Neuronal stem cell (in vitro differentiated cells): Measurements from ENCODE around the gene ZBTB42.
A peak's percentile ranks its signal among the peaks of the same experiment; 100 is the strongest.

Experiments
- DNase-seq: peaks from one replicate; pipeline ENCODE4 v3.0.0-alpha.2; 2013; ENCODE audit warnings: low spot score
- H2AFZ ChIP-seq: one replicate; pipeline ENCODE4 v1.6.1; 2013; ENCODE audit warnings: mild to moderate bottlenecking, low read length, inconsistent platforms
- H2AK5ac ChIP-seq: 2 replicates; pipeline ENCODE4 v1.6.1; 2013; ENCODE audit warnings: low read depth, mild to moderate bottlenecking, inconsistent platforms, low read length, moderate library complexity, mixed read lengths
- H2BK120ac ChIP-seq: 2 replicates; pipeline ENCODE4 v1.6.1; 2013; ENCODE audit warnings: low read depth, mild to moderate bottlenecking, inconsistent platforms, low read length, moderate library complexity, mixed read lengths
- H2BK12ac ChIP-seq: one replicate; pipeline ENCODE4 v1.6.1; 2013; ENCODE audit warnings: low read length, inconsistent platforms
- H2BK15ac ChIP-seq: 2 replicates; pipeline ENCODE4 v1.6.1; 2013; ENCODE audit warnings: mild to moderate bottlenecking, low read length, inconsistent platforms, mixed read lengths
- H2BK5ac ChIP-seq: one replicate; pipeline ENCODE4 v1.6.1; 2013; ENCODE audit warnings: inconsistent platforms, mild to moderate bottlenecking, low read length, moderate library complexity
- H3K14ac ChIP-seq: one replicate; pipeline ENCODE4 v1.6.1; 2013; ENCODE audit warnings: low read length, inconsistent platforms
- H3K18ac ChIP-seq: 2 replicates; pipeline ENCODE4 v1.6.1; 2013; ENCODE audit warnings: low read length, inconsistent platforms
- H3K23ac ChIP-seq: 2 replicates; pipeline ENCODE4 v1.6.1; 2013; ENCODE audit warnings: low read depth, mild to moderate bottlenecking, mixed read lengths, low read length, inconsistent platforms; ENCODE audit not compliant: poor library complexity
- H3K27ac ChIP-seq: replicated peaks from 3 replicates; pipeline ENCODE4 v1.5.1; 2013; ENCODE audit warnings: low read length, inconsistent platforms
- H3K27me3 ChIP-seq, 3 experiments: 2 replicates each; pipeline ENCODE4 v1.6.1; 2013; ENCODE audit warnings: low read length in 3 of 3, mild to moderate bottlenecking in 2 of 3, inconsistent platforms in 1 of 3, low read depth in 1 of 3, mixed read lengths in 1 of 3, moderate library complexity in 1 of 3; ENCODE audit not compliant: control insufficient read depth in 3 of 3, insufficient read depth in 3 of 3
- H3K36me3 ChIP-seq, 2 donors: replicated peaks in 1 of 2; 2 replicates each; pipeline ENCODE4 v1.6.1; 2013; ENCODE audit warnings: low read length in 2 of 2; ENCODE audit not compliant: control insufficient read depth in 2 of 2, insufficient read depth in 2 of 2
- H3K4ac ChIP-seq: 2 replicates; pipeline ENCODE4 v1.6.1; 2013; ENCODE audit warnings: inconsistent platforms, mild to moderate bottlenecking, low read length, moderate library complexity
- H3K4me1 ChIP-seq, 2 donors: 1 replicate in 1 of 2; 2 replicates in 1 of 2; pipeline ENCODE4 v1.6.1; 2013; ENCODE audit warnings: low read length in 2 of 2, low read depth in 1 of 2; ENCODE audit not compliant: control insufficient read depth in 2 of 2, insufficient read depth in 1 of 2
- H3K4me2 ChIP-seq: one replicate; pipeline ENCODE4 v1.6.1; 2013; ENCODE audit warnings: mild to moderate bottlenecking, low read length, inconsistent platforms; ENCODE audit not compliant: insufficient read depth, poor library complexity, severe bottlenecking
- H3K4me3 ChIP-seq, 2 donors: 2 replicates each; pipeline ENCODE4 v1.5.1; 2013; ENCODE audit warnings: low read length in 2 of 2, mild to moderate bottlenecking in 2 of 2, inconsistent platforms in 1 of 2, moderate library complexity in 1 of 2
- H3K79me1 ChIP-seq: one replicate; pipeline ENCODE4 v1.6.1; 2013; ENCODE audit warnings: low read depth, mild to moderate bottlenecking, inconsistent platforms, low read length, moderate library complexity
- H3K9ac ChIP-seq: one replicate; pipeline ENCODE4 v1.6.1; 2013; ENCODE audit warnings: mild to moderate bottlenecking, low read depth, low read length, inconsistent platforms; ENCODE audit not compliant: poor library complexity
- H3K9me3 ChIP-seq, 2 donors: replicated peaks in 1 of 2; 2 replicates each; pipeline versions ENCODE3 to v1.6.1; 2013; ENCODE audit warnings: low read length in 2 of 2, mild to moderate bottlenecking in 2 of 2, inconsistent platforms in 1 of 2, low read depth in 1 of 2, mixed read lengths in 1 of 2, moderate library complexity in 1 of 2; ENCODE audit not compliant: control insufficient read depth in 2 of 2, insufficient read depth in 1 of 2
- H4K8ac ChIP-seq: one replicate; pipeline ENCODE4 v1.6.1; 2013; ENCODE audit warnings: low read depth, mild to moderate bottlenecking, inconsistent platforms, low read length, moderate library complexity
- H4K91ac ChIP-seq: one replicate; pipeline ENCODE4 v1.6.1; 2013; ENCODE audit warnings: low read length, low read depth, mild to moderate bottlenecking, inconsistent platforms; ENCODE audit not compliant: poor library complexity
- WGBS, 2 donors: extraction: QIAGEN DNeasy Blood & Tissue Kit; methylation state at CpG; one replicate each; pipeline ENCODE4 v1.1.7; 2013; ENCODE audit warnings: missing lambda C conversion rate in 2 of 2, mixed read lengths in 1 of 2; ENCODE audit not compliant: insufficient read length in 2 of 2, insufficient replicate concordance in 1 of 2; ENCODE audit errors: extremely low coverage in 2 of 2; 5-methylcytosine and 5-hydroxymethylcytosine counted together

The ZBTB42 gene

DNA sequence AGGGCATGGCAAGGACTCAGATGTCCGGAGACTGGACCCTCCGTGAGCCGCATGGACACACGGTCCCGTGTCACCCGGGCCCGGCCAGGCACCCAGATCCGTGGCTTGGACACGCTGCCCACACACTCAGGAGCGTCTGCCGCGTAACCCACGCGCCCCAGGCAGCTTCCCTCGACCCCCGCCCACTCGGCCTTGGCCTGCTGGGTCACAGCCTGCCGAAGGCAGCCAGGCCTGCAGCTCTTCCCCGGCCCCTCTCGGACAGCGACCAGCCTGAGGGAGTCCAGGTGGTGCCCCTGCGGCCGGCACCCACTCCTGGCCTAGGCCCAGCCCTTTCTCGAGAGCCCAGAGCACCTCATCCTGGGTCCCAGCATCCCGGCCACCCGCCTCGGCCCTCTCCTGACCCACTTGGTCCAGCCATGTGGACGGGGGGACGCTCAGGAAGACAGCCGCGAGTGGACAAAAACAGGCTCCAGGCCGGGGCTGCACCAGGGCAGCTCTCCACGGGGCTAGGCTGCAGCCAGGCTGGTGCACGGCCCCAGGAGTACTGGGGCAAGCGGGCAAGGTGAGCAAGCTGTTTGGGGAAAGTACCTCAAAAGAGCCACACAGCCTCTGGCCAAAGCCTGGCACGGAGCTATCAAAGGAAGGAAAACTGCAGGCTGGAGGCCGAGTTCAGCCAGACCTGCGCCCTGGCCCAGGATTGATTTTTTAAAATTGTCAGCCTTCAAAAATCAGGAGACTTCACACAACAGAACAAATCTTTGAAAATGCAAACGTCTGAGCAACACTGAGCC, 11.8 kb upstream of the ZBTB42 start:
- no peak overlapping the region for H2AFZ ChIP-seq
- no peak overlapping the region for H4K91ac ChIP-seq
- H2AK5ac ChIP-seq: no peak overlapping the region
- H3K23ac ChIP-seq: no peak overlapping the region
- peaks cover 17 to 86% of the 10 kb centered on the region in 2 donors for H3K36me3 ChIP-seq
- H3K4me1 ChIP-seq: peaks cover 9 to 10% of the 10 kb centered on the region in 2 donors
- peak overlapping the region; percentile 53 for H2BK5ac ChIP-seq
- H3K79me1 ChIP-seq: peaks cover 48% of the 10 kb centered on the region
- no peak overlapping the region for H3K18ac ChIP-seq
- H3K27ac ChIP-seq: no peak overlapping the region
- no peaks in the 10 kb centered on the region for H3K9me3 ChIP-seq
- no peak for DNase-seq
- no peak overlapping the region for H2BK120ac ChIP-seq
- H4K8ac ChIP-seq: no peak overlapping the region
- H2BK12ac ChIP-seq: no peak overlapping the region
- no peak overlapping the region for H3K4me3 ChIP-seq
- H2BK15ac ChIP-seq: no peak overlapping the region
- peak overlapping the region; percentile 4 for H3K9ac ChIP-seq
- no CpG with 5 or more reads among the region's 39 CpGs for WGBS, 2 donors
- H3K14ac ChIP-seq: no peak overlapping the region
- H3K27me3 ChIP-seq: no peaks in the 10 kb centered on the region
- no peak overlapping the region for H3K4ac ChIP-seq
- no peak overlapping the region for H3K4me2 ChIP-seq

DNA sequence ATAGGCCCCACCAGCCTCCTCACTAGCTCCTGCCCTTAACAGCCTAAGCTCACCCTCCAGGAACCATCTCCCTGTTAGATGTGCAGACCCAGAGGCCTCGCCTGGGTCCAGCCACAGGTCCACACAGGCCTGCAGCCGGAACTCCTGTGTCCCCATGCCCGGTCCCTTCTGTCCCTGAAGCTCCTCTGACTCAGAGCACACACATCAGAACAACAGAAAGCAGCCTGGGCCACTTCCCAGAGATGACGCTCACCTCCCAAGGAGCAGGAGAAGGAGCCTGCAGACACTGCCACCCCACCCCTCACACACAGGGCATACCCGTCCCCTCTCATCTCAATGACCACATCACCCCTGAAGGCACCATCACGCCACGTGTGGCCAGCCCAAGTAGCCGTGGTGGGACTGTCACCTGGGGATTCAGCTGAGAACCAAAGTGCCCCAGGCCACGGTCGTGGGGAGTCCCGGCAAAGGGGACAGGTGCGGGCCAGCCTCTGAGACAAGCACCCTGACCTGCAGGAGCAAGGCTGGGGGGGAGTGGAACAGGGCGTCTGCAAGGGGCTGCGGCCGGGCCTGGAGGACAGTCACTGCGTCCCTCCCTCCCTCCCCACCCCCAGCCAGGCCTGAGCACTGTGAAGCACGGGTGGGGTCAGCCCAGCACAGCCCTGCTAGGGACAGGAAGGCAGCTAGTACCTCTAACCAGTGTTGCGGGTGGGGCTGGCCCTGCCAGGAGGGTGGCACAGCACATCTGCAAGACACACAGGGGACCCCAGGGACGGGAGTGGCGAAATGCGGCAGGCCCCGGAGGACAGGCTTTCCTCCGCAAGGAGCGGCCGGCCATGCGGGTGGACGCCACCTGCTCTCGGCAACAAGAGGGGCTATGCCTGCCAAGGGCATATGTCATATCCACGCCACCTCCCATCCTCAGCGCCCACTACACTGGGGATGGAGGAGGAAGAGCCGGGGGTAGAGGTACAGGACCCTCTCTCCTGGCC, 10.9 kb upstream of the ZBTB42 start:
- no peaks in the 10 kb centered on the region for H3K9me3 ChIP-seq
- no peak overlapping the region for H3K4ac ChIP-seq
- no peak overlapping the region for H3K14ac ChIP-seq
- no peak overlapping the region for H3K4me2 ChIP-seq
- H2BK120ac ChIP-seq: no peak overlapping the region
- H3K18ac ChIP-seq: no peak overlapping the region
- H3K27me3 ChIP-seq: no peaks in the 10 kb centered on the region
- no peak overlapping the region for H3K4me3 ChIP-seq
- H2AFZ ChIP-seq: no peak overlapping the region
- H2BK5ac ChIP-seq: peak overlapping the region; percentile 53
- H3K23ac ChIP-seq: peak overlapping the region; percentile 31
- no peak overlapping the region for H2BK12ac ChIP-seq
- no peak overlapping the region for H4K91ac ChIP-seq
- peaks cover 17 to 77% of the 10 kb centered on the region in 2 donors for H3K36me3 ChIP-seq
- H3K79me1 ChIP-seq: peaks cover 51% of the 10 kb centered on the region
- H3K27ac ChIP-seq: no peak overlapping the region
- no peak for DNase-seq
- H4K8ac ChIP-seq: no peak overlapping the region
- H3K9ac ChIP-seq: no peak overlapping the region
- peaks cover 12 to 15% of the 10 kb centered on the region in 2 donors for H3K4me1 ChIP-seq
- no peak overlapping the region for H2AK5ac ChIP-seq
- WGBS, 2 donors: no CpG with 5 or more reads among the region's 31 CpGs
- no peak overlapping the region for H2BK15ac ChIP-seq

DNA sequence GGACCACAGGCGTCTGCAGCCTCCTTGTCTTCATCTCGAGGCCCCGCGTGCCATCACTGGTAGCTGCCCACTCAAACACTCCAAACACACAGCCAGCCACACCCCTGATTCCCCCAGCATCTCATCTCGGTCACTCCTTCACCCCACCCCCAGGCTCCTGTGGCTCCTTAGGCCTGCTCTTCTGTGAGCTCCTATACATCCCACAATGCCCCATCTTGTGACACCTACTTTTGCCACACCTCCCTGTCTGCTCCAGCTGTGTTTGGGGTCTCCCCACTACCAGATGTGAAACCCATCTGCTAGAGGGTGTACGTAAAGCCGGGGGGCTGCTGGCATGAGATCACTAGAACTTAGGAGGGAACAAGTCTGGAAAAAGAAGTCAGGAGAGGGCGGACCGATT, 9.5 kb upstream of the ZBTB42 start:
- peaks cover 0 to 7% (median 2%) of the 10 kb centered on the region in 3 experiments for H3K27me3 ChIP-seq
- peaks cover 46% of the 10 kb centered on the region for H3K79me1 ChIP-seq
- no peak overlapping the region for H2BK120ac ChIP-seq
- H2BK5ac ChIP-seq: no peak overlapping the region
- no peak overlapping the region for H3K27ac ChIP-seq
- no peak for DNase-seq
- no peak overlapping the region for H2BK15ac ChIP-seq
- peak overlapping the region; percentile 8 for H3K23ac ChIP-seq
- H3K9ac ChIP-seq: no peak overlapping the region
- peak overlapping the region; percentile 21 for H3K14ac ChIP-seq
- WGBS, 2 donors: no CpG with 5 or more reads among the region's 9 CpGs
- H3K4me3 ChIP-seq: no peak overlapping the region
- H3K18ac ChIP-seq: no peak overlapping the region
- no peak overlapping the region for H2AFZ ChIP-seq
- H3K9me3 ChIP-seq: no peaks in the 10 kb centered on the region
- H4K8ac ChIP-seq: no peak overlapping the region
- H3K4me2 ChIP-seq: no peak overlapping the region
- no peak overlapping the region for H3K4ac ChIP-seq
- no peak overlapping the region for H4K91ac ChIP-seq
- H2AK5ac ChIP-seq: no peak overlapping the region
- H2BK12ac ChIP-seq: no peak overlapping the region
- peaks cover 17 to 72% of the 10 kb centered on the region in 2 donors for H3K36me3 ChIP-seq
- peaks cover 17 to 22% of the 10 kb centered on the region in 2 donors for H3K4me1 ChIP-seq
